Neuron (in vitro differentiated cells): ENCODE data around the gene C14orf93.
"Not testable (repeated sequence)": the region's sequence is repeated elsewhere in the genome, so short reads cannot be mapped to it uniquely, and the experiment has no call there.

Source experiments
- H2AFZ ChIP-seq: one replicate; pipeline ENCODE4 v1.6.1; 2013; ENCODE audit warnings: low read depth, mild to moderate bottlenecking, inconsistent platforms, low read length, moderate library complexity
- H3K27me3 ChIP-seq: one replicate; pipeline ENCODE4 v1.6.1; 2013; ENCODE audit warnings: low read length; ENCODE audit not compliant: insufficient read depth
- H3K36me3 ChIP-seq: one replicate; pipeline ENCODE4 v1.6.1; 2013; ENCODE audit warnings: low read length; ENCODE audit not compliant: insufficient read depth
- H3K4me1 ChIP-seq: one replicate; pipeline ENCODE4 v1.6.1; 2013; ENCODE audit warnings: low read length; ENCODE audit not compliant: insufficient read depth
- H3K4me3 ChIP-seq: 2 replicates; pipeline ENCODE4 v1.5.1; 2013; ENCODE audit warnings: mild to moderate bottlenecking, low read length, moderate library complexity
- H3K9me3 ChIP-seq: one replicate; pipeline ENCODE4 v1.6.1; 2013; ENCODE audit warnings: low read length

C14orf93 gene

DNA sequence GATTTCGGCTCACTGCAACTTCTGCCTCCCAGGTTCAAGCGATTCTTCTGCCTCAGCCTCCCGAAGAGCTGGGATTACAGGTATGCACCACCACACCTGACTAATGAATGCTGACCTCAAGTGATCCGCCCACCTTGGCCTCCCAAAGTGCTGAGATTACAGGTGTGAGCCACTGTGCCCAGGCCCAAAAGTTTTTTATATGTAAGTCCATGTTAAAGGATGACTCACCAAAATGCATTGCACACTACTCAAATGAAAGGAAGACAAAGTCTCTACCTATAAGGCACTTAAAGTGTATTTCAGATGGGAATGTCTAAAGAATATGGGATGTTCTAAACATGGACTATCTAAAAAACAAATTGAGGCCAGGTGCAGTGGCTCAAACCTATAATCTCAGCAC is 5.7 kb downstream of the C14orf93 start:
- H2AFZ ChIP-seq, H3K4me3 ChIP-seq, H3K9me3 ChIP-seq, H3K36me3 ChIP-seq, H3K27me3 ChIP-seq: not testable (repeated sequence)
- H3K4me1 ChIP-seq, result peaks cover 15% of the 10 kb centered on the region

DNA sequence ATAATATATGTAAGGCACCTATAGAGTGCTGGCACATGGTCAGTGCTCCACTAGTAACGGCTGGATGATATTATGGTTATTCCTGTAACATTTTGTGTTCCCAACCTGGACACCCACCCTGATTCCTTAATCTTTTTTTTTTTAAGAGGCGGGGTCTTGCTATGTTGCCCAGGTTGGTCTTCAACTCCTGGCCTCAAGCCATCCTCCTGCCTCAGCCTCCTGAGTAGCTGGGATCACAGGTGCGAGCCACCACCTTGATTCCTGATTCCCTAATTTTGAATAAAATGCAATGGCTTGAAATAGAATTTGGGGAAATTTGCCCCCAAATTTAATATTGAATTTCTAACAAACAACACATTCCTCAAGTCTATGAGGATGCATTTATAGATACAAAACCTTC is 7.4 kb downstream of the C14orf93 start:
- peaks cover 16% of the 10 kb centered on the region for H3K4me1 ChIP-seq
- H3K9me3 ChIP-seq, result no peaks in the 10 kb centered on the region
- H3K4me3 ChIP-seq, result no peak overlapping the region
- no peak overlapping the region for H2AFZ ChIP-seq
- no peaks in the 10 kb centered on the region for H3K36me3 ChIP-seq
- no peaks in the 10 kb centered on the region for H3K27me3 ChIP-seq

DNA sequence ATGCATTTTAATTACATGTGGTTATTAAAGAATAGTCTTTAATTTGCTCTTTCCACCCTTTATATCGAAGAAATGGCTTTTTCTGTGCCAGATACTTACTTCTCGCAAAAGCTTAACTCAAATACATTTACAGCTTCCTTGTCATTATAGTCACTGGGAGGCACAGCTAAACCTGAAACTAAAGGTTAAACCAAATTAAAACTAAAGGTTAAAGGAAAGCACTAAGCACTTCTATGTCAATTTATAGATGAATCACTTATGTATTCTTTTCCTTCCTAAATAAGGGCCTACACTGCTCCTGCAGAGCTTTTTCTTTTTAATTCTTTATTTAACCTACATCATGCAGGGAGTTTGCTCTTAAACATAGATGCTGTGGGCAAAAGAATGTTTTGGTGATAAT is 9.1 kb downstream of the C14orf93 start:
- no peaks in the 10 kb centered on the region for H3K36me3 ChIP-seq
- H2AFZ ChIP-seq, result no peak overlapping the region
- no peaks in the 10 kb centered on the region for H3K9me3 ChIP-seq
- peaks cover 5% of the 10 kb centered on the region for H3K4me1 ChIP-seq
- no peaks in the 10 kb centered on the region for H3K27me3 ChIP-seq
- H3K4me3 ChIP-seq, result no peak overlapping the region

DNA sequence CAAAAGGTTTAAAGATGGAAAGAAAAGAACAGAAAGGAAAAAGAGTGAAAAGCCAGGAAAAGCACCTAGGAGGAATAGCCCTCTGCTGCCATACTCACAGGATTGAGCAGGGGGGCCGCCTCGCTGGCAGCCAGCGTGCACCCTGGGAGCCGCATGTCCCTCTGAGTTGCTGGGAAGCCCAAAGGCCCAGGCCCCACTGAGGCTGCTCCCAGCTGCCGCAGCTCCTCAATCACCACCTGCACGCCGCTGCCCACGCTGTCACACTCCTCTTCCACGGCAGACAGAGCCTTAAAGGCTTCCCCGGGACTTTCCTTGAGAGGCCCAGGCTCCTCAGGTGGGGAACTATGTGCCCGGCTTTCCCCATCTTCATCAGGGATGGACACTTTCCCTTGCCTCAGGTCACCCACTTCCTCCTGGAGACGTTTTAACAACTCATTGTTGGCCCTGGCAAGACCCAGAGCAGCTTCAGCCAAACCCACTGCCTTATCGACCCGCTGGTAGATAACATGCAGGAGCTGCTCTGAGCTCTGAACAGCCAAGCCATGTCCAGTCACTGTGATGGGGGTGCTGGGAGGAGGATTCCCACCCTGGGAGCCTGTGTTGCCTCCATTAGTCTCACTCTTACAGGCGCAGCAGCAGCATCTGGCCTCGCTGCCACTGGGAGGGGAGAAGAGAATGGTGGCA is 11.5 kb downstream of the C14orf93 start:
- H3K4me3 ChIP-seq, result no peak overlapping the region

DNA sequence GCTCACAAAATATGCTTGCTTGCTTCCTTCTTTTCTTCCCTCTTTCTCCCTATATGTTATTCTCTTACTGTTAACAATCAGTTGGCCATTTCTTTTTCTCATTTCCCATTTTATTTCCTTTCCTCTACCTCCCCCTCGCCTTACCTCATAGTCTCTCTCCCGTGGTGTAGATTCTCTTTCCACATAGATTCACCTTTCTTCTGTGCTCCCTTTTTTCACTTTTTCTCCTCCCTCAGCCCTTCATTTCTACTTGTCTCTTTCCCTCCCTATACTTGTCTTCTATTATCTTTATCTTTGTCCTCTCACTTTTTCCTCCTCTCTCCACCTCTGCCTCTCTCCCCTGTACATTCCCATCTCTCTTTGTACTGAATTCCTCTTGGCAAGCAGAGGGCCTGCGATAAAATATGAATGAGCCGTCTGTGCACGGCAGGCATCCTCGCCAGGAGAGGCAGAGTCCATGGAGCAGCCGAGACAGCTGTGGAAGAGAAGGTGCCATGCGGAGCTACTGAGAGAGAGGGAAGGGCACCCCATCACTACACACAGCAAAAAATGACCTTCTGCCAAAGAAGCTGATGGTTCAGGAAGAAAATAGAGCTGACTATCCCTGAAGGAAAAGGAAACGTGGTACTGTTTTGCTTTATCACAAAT is 12.1 kb downstream of the C14orf93 start:
- Histone ChIP-seq H3K4me1 (peaks cover 5% of the 10 kb centered on the region), H2AFZ (no peak overlapping the region), H3K4me3 (no peak overlapping the region), H3K27me3 (no peaks in the 10 kb centered on the region), H3K36me3 (peaks cover 4% of the 10 kb centered on the region), H3K9me3 (no peaks in the 10 kb centered on the region)

More for the DNA sequence above, 11.5 kb downstream of the C14orf93 start:
- Histone ChIP-seq H3K4me1 (peaks cover 5% of the 10 kb centered on the region), H3K36me3 (peaks cover 4% of the 10 kb centered on the region), H3K27me3 (no peaks in the 10 kb centered on the region), H3K9me3 (no peaks in the 10 kb centered on the region), H2AFZ (no peak overlapping the region)

DNA sequence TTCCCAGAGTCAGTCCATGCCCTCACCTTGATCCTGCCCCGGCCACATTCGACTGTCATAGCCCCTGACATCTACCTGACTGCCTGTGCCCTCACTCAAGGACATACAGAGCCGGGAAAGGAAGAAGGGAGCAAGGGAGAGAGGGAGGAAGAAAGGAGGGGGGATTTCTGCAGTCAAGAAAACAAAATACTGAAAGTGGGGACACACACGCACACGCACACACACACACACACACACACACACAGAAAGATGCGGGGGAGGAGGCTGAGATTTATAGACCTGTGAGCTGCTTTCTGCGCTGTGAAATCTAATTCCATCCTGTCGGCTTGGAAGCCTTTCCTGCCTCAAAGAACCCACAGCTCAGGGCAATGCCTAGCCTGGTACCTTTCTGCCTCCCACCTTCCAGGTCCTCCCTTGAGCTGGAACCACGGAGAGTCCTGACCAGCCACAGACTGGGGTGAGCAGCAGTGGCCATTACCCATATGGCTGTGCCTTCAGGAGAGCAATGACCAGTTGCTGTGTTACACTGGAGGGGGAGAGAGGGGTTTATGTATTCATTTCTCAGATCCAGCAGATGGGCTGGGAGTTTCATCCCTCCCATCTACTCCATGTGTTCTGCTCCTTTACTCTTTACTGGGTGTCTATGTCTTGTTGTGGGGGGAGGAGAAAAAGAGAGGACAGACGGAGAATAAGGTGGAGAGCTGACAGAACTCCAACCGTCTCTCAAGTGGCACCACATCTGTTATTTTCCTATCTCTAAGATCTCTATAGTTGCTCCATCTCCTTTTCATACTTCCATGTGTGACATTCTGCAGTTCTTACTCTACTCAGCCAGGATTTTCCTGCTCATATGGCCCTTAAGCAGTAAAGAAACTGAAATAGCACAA is 12.9 kb downstream of the C14orf93 start:
- H3K9me3 ChIP-seq, result no peaks in the 10 kb centered on the region
- peaks cover 4% of the 10 kb centered on the region for H3K36me3 ChIP-seq
- H3K4me1 ChIP-seq, result peaks cover 5% of the 10 kb centered on the region
- no peak overlapping the region for H3K4me3 ChIP-seq
- no peaks in the 10 kb centered on the region for H3K27me3 ChIP-seq
- no peak overlapping the region for H2AFZ ChIP-seq

DNA sequence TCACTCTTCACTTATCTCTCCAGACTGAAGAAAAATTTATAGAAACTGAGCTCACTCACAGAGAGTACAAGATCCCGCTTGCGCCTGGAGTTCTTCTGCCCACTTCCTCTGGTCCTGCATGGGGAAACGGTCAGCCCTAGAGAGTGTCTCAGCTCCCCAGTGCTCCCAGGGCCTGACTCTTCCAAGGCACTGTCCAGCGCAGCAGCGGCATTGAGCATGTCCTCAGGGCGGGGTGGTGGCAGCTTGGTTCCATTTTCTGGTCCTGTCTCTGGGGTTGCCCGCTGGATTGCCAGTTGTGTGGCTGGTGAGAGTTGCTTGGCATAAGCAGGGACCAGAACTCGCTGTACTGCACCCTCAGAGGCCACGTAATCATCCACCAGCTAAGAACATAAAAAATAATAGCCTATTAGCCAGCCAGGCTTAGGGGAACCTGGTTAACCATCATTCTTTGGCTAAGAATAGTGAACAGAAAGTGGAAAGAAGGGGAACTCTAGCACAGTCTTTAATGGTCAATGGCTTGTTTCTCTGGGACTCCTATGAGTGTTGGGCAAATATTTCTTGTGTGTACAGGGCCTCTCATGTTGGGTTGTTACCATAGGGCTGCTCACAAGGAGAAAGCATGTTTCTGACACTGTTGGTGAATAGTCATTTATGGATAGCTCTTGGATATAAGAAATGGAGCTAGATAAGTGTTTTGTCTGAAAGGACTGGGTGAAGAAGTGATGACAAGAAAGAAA is 13.9 kb downstream of the C14orf93 start:
- H3K36me3 ChIP-seq, result peaks cover 4% of the 10 kb centered on the region
- H3K4me3 ChIP-seq, result no peak overlapping the region
- H3K27me3 ChIP-seq, result no peaks in the 10 kb centered on the region
- peaks cover 5% of the 10 kb centered on the region for H3K4me1 ChIP-seq
- no peak overlapping the region for H2AFZ ChIP-seq
- no peaks in the 10 kb centered on the region for H3K9me3 ChIP-seq

DNA sequence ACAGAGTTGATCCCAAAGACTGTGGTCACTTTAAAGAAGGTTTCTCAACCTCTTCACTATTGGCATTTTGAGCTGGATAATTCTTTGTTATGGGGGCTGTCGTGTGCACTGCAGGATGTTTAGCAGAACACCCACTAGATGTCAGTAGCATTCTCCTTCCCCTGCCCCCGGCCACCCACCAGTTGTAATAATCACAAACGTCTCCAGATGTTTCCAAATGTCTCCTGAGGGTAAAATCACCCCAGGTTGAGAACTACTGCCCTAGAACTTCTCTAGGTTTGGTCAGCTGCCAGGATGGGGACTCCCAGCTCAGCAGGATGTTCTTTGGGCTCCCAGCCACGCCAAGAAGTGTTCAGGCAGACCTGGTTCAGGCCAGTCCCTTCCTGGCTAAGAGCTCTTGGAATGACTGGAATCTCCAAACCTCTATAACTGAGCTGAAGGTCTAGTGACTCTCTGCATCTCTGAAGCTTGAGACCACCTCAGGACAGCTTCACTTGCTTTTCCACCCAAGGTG is 15.1 kb downstream of the C14orf93 start:
- H3K4me3 ChIP-seq, result no peak overlapping the region
- H2AFZ ChIP-seq, result no peak overlapping the region
- peaks cover 5% of the 10 kb centered on the region for H3K4me1 ChIP-seq
- peaks cover 4% of the 10 kb centered on the region for H3K36me3 ChIP-seq
- H3K27me3 ChIP-seq, result no peaks in the 10 kb centered on the region
- H3K9me3 ChIP-seq, result no peaks in the 10 kb centered on the region

DNA sequence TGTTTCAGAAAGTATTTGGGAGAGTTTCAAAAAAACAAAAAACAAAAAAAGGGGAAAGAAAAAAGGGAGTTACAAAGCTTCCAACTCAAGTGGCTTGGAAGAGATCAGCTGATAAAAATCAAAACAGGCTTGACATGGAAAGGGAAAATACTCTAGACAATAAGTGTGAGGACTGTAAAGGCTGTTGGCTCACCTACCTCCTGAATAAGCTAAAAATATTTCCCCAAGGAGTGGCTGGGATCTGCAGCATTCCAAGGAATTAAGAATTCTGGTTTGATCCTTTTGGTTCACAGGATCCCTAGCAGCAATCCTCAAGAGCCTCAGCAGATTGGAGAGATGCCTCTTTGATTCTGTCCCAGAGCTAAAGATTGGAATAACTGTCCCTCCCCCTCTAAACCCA is 16.4 kb downstream of the C14orf93 start:
- Histone ChIP-seq H3K36me3 (peaks cover 4% of the 10 kb centered on the region), H3K27me3 (no peaks in the 10 kb centered on the region)

DNA sequence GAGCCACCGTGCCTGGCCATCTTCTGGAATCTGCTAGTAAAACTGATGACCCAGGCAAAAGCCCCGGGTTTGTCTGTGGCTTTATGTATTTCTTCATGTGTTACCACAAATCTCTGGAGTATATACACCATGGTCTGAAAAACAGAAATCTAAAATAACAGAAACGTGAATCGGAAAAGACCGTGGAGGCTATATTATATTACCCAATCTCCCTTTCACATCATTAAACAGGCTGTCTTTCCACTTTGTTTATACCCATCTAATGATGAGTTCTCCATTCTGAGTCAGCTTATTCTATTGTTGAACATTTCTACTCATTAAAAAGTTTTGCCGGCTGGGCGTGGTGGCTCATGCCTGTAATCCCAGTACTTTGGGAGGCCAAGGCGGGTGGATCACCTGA is 18.1 kb downstream of the C14orf93 start:
- Histone ChIP-seq H3K4me1 (no peaks in the 10 kb centered on the region), H3K4me3 (no peak overlapping the region), H2AFZ (no peak overlapping the region), H3K36me3 (peaks cover 4% of the 10 kb centered on the region), H3K9me3 (no peaks in the 10 kb centered on the region), H3K27me3 (no peaks in the 10 kb centered on the region)

More for the DNA sequence above, 16.4 kb downstream of the C14orf93 start:
- Histone ChIP-seq H3K4me3 (no peak overlapping the region), H3K4me1 (peaks cover 5% of the 10 kb centered on the region), H2AFZ (no peak overlapping the region), H3K9me3 (no peaks in the 10 kb centered on the region)

DNA sequence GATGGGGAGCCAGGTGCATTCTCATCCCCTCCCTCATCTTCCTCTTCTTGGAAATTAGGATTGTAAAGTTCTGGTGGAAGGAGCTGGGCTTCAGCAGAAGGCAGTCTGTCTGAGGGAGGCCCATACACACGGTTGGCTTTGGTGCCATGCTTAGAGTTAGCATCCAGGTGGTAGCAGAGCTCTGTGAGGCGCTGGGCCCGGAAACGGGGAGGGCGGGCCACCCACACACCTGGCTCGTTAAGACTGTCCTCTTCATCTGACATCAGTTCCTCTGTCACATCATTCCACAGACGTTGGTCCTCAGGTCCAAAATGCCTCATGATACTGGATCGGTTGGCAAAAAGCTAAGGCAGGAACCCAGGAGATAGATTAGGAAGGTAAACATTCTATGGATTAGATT is 22.7 kb downstream of the C14orf93 start:
- Histone ChIP-seq H3K4me1 (peaks cover 9% of the 10 kb centered on the region), H3K36me3 (no peaks in the 10 kb centered on the region), H3K27me3 (no peaks in the 10 kb centered on the region), H3K4me3 (no peak overlapping the region), H3K9me3 (no peaks in the 10 kb centered on the region), H2AFZ (no peak overlapping the region)

DNA sequence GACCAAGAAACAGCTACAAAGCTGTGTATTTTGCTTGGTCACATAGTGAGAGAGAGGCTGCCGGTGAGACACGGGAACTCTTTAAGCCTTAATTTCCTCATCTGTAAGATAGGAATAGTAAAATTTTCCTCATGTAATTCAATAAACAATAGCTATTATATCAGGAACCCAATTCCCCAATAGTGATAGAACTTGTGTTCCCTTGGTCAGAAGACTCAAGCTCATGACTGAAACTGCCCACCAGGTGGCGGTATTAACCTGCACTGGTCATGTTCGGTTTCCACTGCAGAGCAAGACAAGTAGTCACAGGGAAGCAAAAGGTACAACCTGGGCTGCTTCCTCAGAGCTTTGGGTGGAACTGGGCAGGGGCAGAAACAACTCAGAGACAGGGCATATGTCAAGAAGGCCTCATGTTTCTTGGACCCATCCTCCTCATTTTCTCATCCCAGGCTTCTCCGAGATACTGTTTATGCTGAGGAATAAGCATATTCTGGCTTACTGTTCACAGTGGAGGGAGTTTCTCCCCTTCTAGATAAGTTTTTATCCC is 23.4 kb downstream of the C14orf93 start:
- H3K9me3 ChIP-seq, result no peaks in the 10 kb centered on the region
- H3K4me3 ChIP-seq, result no peak overlapping the region
- no peak overlapping the region for H2AFZ ChIP-seq
- peaks cover 9% of the 10 kb centered on the region for H3K4me1 ChIP-seq
- no peaks in the 10 kb centered on the region for H3K36me3 ChIP-seq
- H3K27me3 ChIP-seq, result no peaks in the 10 kb centered on the region
